Choroid plexus epithelial cell (primary cell): ENCODE measurements around the gene HEPHL1.
"Not testable (repeated sequence)": the region's sequence is repeated elsewhere in the genome, so short reads cannot be mapped to it uniquely, and the experiment has no call there.

Experiments used
- DNase-seq: peaks from one replicate; pipeline ENCODE4 v3.0.0-alpha.2; 2010; ENCODE audit warnings: low read depth
- H3K4me3 ChIP-seq: 2 replicates; pipeline ENCODE4 v1.5.1; 2011; ENCODE audit warnings: low read depth, mild to moderate bottlenecking, control low read depth, low read length, moderate library complexity
- CTCF ChIP-seq: conservative IDR thresholded peaks from 2 replicates; pipeline ENCODE4 v1.5.1; 2011; ENCODE audit warnings: low read depth, mild to moderate bottlenecking, control low read depth, inconsistent platforms, low read length, moderate library complexity

The HEPHL1 gene

GRCh38 chr11:94020777-94021481 lies at the start of gene HEPHL1:
TSS of gene HEPHL1 (plus strand) at chr11:94021354. CDS start at chr11:94021369, 15 bp downstream.
- H3K4me3 ChIP-seq: no peak within 1 kb of the TSS
- TF ChIP-seq CTCF: no peak
- DNase-seq: no peak

- no peak overlapping the region for H3K4me3 ChIP-seq
- no peak for TF ChIP-seq CTCF
- no peak for DNase-seq
Measured at GRCh38 chr11:93972790-93973189, 48.4 kb upstream of the HEPHL1 start.

- H3K4me3 ChIP-seq, DNase-seq: not testable (repeated sequence)
Measured at GRCh38 chr11:93973322-93974051, 47.7 kb upstream of the HEPHL1 start.

- no peak for DNase-seq
- no peak overlapping the region for H3K4me3 ChIP-seq
- no peak for TF ChIP-seq CTCF
Measured at GRCh38 chr11:93974759-93975158, 46.4 kb upstream of the HEPHL1 start.

- DNase-seq, H3K4me3 ChIP-seq: not testable (repeated sequence)
Measured at GRCh38 chr11:93976577-93977254, 44.4 kb upstream of the HEPHL1 start.

- TF ChIP-seq CTCF: no peak
- DNase-seq: no peak
- no peak overlapping the region for H3K4me3 ChIP-seq
Measured at GRCh38 chr11:93983542-93984195, 37.5 kb upstream of the HEPHL1 start.

GRCh38 chr11:93984196-93984567 lies 37.0 kb upstream of the HEPHL1 start:
- DNase-seq: no peak
- TF ChIP-seq CTCF: no peak
- H3K4me3 ChIP-seq: no peak overlapping the region
